HPDE6-E6E7 (cell line): Measurements from ENCODE around the gene SPSB4.

Experiments
- DNase-seq: peaks from one replicate; pipeline ENCODE4 v3.0.0; 2011; ENCODE audit warnings: missing footprints; ENCODE audit errors: extremely low spot score

Gene SPSB4

DNA sequence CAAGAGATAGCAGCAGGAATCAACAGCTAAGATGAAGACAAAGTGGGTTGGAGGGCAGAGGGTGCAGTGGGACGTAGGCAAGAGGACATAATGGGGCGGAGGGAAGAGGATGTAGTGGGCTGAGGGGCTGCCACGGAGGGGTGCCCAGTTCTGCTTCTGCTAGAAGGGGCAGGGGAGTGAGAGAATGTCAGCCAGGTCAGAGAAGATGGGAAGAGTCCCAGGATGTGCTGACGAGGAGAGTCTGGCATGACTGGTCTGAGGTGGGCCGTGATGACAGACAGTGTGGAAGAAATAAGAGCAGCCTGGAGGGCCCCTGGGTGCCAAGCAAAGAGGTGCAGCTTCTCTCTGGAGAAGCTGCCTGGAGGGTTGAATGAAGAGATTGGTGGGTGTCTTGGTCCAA is 4.0 kb downstream of the SPSB4 start:
- no peak for DNase-seq

DNA sequence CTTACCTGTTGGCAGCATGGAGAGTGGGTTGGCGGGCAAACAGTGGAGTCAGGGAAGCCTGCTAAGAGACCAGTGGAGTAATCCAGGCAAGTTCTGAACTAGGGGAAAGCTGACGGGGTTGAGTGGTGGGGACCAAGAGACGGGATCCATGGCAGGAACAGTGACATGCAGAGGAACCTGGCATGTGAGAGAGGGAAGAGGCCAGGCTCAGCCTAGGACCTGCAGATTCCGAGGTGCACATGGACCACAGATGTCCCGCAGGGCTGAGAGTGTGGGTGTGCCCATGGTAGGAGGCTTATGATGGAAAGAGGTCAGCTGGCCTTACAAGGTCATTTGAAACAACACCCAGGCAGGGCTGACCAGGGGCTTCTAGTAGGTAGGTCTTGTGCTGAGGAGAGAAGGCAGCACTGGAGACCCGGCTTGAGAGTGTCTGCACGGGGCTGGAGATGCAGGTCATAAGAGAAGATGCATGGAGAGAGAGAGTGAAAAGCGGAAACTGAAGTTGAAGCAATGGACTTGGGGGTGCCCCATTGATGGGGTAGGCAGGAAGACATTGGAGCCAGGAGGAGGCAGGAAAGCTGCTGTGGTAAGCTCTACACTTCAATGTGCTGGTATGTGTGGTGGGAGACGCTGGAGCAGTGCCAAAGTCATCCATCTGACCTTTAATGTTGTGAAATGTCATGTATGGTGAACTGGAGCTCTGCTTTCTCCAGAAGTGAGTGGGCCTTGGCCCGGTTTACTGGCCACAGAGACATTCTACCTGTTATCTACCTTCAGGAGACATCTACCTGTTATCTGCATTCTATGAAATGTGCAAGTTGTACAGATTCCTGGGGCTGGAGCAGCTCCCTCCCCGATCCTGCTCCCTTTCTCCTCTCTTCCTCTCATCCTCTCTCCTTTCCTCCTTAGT is 4.6 kb downstream of the SPSB4 start:
- DNase-seq: no peak

DNA sequence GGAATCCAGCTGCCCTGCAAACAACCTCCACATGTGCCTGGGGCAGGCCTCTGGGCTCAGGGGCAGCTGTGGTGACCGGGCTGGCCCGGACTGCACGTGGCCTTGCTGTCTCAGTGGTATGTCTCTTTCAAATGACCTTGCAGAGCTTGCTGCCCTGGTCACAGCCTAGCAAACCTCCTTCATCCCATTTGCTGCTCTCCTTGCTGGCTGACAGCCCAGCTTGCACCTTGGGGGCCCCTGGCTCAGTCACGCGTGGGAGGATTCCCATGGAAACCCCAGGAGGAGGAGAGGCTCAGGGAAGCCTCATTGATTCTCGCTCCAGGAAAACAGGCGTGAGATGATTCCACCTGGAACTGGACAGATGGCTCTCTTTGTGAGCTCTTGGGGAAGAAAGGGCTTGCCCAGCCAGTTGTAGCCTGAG is 5.6 kb downstream of the SPSB4 start:
- DNase-seq: no peak

DNA sequence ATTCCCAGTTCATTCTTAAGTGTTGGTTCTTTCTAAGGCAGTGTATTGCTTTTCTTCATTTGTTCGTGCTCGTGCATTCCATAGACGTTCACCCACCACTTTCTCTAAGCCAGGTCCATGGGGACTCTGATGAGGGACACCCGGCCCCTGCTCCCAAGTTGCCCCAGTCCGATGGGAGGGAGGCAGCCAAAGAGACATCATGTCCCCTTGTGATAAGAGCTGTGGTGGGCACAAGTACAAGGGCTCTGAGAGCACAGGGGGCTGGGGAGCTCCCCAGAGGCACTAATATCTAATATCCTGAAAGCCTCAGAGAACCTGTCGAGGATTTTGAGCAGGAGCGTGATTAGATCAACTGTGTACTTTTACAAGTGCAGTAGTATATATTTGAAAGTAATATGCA is 6.3 kb downstream of the SPSB4 start:
- DNase-seq: no peak

DNA sequence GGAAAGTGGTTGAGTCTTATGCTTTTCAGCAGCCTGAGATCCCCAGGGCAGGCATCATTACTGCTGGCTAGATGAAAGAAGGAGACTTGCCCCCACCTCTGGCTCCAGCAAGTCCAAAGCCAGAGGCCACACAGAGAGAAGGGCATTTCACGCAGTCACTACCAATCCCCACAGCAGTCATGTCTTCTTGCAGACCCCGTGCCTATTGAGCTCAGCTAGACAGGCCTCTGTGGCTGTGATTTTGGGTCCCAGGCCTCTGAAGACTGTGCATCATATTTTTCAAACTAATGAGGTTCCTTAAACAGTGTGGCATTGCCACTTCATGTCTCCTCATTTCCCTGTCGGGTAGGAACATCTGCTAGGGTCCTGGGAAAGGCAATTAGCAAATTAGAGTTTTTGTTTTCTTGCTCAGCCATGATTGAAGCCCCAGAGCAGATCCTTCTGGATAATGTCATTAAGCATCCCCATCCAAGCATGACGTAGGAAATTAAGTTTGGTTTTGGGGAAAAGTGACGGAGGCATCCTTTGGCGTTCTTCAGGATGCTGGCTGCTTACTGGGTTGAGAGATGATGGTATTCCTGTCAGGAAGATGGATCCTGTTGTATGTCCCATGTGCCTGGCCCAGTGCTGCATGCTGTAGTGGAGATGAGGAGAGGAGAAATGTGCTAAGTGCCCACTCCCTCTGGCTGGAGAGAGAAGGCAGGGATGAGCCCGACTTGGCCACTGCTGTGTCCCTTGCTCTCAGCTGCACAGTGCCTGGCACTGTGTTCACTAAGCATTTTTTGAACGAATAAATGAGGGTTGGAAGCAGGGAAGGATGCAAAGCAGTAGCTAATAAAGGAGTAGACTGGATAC is 7.0 kb downstream of the SPSB4 start:
- DNase-seq: no peak

DNA sequence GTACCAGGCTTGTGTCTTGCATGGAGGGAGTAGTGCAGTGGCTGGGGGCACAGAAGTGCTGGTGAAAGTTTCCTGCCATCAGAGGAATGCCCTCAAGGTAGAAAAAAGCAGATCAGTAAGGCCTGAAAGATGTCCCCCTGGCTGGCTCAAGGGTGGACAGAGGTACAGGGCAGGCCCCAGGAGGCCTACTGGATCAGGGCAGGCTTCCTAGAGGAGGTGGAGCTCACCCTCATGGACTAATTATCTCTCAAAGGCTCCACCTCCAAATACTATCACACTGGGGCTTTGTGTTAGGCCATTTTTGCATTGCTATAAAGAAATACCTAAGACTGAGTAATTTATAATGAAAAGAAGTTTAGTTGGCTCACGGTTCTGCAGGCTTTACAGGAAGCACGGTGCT is 7.8 kb downstream of the SPSB4 start:
- DNase-seq: no peak

DNA sequence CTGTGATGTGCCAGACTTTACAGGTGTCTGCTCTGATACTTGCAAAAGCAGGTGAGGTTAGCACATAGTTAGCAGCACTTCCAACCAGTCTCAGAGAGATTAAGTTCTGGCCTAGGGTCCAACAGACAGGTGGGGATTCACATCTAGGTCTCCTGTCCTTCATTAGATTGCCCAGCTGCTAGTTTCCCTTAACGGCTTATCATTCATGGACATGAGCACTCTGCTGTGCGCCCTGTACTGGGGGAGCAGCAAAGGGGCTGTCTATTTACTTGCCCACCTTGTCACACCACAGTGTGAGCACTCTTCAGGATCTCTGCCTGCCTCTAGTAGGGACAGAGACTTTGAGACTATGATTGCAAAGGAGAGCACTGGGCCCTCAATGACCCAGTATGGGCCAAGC is 8.7 kb downstream of the SPSB4 start:
- DNase-seq: no peak

DNA sequence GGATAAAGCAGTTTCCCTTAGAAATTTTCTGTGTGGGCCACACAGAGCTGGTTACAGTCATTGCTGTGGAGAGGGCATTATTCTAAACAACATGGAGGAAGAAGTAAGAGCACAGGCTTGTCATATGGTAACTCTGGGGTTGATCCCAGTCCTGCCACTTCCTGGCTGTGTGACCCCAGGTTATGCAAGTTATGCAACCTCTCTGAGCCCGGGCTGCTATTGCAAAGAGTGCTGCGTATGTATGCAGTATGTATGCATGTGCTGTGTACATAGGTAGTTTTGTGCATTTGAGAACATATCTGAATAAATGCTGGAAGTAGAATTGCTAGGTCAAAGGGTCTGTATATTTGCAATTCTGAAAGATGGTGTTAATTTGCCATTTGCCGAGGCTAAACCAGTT is 9.2 kb downstream of the SPSB4 start:
- DNase-seq: no peak

DNA sequence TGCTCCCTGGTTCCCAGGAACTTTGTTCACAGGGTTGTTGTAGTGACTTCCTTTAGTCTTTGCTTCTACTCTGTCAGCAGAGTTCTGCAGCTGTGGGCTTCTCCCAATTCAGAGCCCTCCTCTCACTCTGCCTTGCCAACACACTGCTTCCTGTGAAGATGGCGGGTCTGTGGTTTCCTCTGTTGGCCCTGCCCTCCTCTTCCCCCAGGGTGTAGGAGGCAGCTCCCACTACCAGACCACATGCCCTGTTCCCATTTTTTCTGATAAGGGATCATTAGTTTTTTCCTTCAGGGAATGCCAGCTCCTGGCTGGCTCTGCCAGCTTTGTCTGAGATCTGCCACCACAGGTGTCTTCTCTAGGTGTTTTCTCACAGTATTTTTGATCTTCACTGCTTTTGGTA is 12.7 kb downstream of the SPSB4 start:
- DNase-seq: no peak

DNA sequence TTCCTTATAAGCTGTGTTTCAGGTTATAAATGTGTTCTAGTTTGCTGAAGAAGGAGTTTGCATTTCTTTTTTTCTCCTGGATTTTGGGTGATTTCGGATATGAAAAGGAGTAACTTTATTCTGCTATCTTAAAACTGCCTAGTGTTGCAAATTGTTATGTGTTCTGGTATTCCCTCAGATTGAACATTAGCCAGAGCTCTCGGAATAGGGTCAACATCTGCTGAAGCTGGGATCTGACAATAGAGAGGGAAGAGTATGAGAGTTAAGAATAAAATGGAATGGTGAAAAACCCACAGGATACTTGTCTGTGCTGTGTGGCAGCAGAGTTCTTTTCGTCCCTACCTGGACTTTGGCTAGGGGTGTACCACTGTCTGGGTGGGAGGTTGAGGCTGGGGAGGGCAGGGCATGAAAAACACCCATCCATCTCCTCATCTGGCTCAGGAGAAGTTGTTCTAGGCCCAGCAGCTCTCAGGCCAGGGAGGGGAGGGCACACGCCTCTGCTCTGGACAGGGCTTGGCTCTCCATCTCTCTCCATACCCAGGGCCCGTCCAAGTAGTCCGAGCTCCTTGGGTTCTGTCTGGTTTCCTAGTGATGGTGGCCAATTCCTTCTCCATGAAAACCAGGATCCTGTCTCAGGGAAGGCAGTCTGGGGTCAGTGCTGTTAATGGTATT is 13.2 kb downstream of the SPSB4 start:
- DNase-seq: no peak

DNA sequence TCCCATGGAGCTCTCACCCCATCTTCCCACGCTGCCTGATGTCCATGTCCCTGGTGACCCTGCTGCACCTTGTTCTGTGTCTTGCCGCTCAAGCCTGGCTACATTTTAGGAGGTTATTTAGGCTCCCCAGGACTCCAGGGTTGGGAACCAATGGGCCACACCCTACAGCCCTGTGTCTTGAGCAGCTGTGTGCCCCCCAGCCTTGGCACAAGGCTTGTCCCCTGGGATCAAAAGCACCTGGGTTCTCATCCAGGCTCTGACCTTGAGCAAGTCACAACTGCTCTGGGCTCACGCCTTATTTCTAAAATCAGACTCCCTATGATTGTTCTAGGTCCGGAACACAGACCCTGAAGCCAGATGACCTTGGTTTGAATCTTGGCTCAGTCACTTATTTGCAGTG is 14.1 kb downstream of the SPSB4 start:
- DNase-seq: no peak

DNA sequence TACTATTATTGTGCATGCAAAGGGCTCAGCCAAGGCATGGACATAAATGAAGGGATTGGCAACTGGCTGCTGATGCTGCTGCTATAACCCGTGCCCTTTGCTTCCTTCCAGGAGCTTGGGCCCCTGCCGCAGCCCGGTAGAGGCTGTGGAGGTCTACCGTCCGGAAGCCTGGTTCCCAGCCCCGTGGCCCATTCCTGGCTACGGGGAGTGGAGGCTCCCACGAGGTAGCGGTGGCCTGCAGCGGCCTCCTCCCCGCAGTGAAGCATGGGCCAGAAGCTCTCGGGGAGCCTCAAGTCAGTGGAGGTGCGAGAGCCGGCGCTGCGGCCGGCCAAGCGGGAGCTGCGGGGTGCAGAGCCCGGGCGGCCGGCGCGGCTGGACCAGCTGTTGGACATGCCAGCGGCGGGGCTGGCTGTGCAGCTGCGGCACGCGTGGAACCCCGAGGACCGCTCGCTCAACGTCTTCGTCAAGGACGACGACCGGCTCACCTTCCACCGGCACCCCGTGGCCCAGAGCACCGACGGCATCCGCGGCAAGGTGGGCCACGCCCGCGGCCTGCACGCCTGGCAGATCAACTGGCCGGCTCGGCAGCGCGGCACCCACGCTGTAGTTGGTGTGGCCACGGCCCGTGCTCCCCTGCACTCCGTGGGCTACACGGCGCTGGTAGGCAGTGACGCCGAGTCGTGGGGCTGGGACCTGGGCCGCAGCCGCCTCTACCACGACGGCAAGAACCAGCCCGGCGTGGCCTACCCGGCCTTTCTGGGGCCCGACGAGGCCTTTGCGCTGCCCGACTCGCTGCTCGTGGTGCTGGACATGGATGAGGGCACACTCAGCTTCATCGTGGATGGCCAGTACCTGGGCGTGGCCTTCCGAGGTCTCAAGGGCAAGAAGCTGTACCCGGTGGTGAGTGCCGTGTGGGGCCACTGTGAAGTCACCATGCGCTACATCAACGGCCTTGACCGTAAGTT is 15.0 kb downstream of the SPSB4 start:
- no peak for DNase-seq

DNA sequence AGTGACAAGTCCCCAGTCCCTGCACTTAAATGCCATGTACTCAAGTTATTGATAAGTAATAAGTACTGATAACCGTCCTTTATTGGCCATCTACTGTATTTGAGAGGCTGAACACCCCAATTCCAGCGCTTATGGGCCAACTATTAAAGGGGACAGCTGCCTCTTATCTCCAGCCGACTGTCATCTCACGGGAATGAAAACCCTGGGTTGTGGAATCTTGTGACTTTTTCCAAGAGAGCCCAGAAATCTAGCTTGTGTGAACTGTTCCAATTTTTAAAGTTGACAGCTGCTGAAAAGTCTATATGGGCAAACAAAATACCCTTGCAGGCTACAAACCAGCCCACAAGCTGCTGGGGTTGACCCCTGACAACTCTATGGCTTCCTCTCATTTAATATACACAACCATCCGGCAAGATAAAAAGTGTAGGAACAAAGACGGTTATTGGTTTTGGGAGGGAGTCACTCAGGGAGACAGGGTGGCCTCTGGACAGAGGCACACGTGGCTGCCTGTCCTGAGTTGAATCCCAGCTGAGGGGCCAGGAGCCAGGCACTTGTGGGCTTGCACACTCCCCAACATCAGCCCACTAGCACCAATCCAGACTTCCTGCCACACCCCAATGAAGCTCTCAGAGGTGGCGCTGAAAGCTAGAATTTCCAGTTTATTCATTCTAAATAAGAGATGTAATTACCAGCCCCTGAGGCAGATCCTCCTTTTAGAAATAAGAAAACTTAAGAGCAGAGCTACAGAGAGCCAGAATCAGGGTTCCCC is 16.2 kb downstream of the SPSB4 start:
- DNase-seq: no peak

DNA sequence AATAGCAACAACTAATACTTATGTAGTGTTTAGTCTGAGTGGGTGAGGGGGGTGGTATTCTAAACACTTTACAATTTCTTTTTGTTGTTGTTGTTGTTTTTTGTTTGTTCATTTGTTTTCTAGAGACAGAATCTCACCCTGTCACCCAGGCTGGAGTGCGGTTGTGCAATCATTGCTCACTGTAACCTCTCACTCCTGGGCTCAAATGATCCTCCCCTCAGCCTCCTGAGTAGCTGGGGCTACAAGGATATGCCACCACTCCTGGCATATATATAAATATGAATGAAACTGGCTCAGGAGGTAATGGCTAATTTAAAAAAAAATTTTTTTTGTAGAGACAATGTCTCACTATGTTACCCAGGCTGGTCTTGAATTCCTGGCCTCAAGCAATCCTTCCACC is 19.1 kb downstream of the SPSB4 start:
- no peak for DNase-seq

DNA sequence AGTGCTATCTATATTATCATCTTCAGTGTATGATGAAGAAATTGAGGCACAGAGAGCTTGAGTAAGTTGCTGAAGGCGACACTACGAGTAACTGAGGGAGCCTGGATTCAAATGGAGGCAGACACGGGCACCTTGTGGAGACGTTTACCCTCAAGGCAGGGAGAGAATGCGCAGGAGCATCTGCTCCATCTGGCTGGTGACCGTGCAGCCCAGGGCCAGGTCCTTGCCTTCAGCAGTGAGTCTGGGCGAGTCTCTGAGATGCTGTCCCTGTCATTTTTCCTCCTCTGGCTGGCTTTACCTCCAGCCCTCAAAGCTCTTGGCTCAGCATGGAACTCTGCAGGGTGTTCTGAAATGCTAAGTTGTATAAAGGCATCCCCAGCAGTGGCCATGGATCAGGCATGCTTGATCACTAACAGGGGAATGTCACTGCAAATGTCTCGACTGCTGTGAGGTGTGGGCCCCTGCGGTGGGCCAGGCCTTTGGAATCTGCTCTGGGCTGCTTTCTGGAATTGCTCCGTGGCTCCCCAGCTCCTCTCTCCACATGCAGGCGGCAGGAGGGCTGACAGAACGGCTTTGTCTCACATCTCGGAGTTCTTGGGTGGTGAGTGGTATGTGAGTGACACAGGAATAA is 19.7 kb downstream of the SPSB4 start:
- no peak for DNase-seq

DNA sequence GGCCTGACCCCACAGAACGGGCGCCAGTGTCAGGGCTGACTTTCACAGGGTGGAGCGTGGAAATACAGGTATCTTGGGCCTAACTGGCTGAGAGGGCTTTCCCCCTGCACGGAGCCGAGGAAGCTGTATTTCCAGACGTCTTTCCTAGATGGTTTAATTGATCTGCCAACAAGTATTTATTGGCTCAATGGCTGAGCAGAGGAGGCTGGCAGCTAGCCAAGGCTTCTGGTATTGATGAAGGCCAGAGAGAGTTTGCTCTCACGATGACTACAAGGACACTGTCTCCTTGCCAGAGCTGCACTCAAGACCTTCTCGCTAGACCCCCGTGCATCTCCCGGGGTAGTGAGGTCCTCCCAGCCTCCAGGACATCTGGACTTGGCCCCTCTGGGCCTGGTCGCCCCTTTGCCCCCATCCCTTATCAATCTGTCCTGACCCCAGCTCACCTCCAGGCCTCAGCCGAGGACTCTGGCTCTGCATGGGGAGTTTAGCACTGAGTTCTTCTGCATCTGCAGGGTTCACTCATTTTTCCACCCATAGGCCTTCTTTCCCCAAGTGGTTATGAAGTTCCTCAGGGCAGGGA is 20.6 kb downstream of the SPSB4 start:
- no peak for DNase-seq

DNA sequence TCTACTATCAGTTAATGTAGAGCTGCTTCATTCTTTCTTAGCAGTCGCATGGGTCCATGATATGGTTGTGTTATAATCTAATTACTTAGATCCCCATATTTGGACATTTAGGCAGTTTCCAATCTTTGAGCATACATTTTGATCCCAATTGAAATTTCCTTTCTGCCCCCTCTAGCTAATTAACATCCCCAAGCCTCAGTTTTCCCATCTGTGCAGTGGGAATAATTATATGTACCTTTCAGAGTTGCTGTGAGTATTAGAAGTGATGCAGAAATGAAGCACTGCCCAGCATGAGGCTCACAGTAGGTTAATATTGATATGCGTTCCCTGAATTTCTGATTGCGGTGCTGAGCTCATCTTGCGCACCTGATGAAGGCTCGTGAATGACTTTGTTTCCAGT is 21.8 kb downstream of the SPSB4 start:
- DNase-seq: no peak

DNA sequence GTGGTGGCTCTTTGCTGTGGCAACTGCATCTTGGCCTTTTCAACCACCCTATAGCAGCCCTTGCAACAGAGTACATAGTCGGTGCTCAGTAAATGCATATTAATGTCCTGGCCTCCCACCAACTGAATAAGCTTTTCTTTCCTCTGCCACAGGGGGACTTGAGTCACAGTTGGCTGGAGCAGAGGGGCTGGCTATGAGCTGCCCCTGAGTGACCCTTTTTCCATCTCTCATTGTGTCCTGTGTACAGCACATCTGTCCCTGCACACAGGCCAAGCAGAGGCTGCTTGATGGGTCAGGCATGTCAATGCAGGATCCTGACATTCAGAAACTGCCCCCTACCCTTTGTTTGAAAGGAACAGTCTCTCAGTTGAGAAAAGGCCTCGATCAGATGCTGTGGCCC is 22.4 kb downstream of the SPSB4 start:
- DNase-seq: no peak

DNA sequence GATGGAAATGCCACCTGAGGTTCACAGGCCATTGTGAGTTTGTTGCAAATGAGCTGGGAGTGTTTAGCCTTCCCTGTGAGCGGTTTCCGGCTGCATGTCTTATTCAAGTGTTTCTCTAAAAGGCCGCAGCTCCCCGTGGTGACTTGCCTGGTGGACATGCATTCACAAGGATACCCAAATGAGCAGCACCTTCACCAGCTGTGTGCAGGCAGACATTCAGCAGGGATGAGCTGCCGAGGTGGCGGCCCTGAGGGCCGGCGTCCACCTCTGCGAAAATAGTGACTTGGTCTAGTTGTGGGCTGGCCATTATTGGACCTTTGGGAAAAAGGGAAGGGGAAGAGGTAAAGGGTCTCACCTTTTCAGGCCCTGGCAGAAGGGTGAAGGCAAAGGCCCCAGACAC is 23.4 kb downstream of the SPSB4 start:
- no peak for DNase-seq
